Measurements from ENCODE around the gene PIEZO2. TPM values are rescaled to one million over a fixed set of nuclear protein-coding genes. Genes with fewer than 3 reads are reported as not detected.

Gene PIEZO2
- polyA plus RNA-seq, 1 experiment, result 2.8 TPM

DNA sequence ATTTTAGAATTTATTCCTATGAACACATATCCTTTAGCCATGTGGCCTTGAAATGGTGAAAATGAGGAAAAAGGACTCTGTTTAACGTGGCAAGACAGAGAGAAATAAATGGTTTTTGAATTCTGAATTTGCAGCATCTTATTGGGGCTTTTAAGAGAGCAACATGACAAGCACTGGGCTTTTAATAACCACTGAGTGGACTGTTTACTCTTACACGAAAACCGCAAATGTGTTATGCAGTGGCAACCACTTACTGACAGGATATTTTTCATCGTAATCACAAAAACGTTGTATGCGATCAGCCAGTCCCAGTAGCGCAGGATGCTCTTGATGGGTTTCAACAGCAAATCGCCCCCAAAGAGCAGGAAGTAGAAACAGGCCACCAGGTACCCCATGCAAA is 397.0 kb downstream of the PIEZO2 start:
- TF ChIP-seq, protein P1, sequence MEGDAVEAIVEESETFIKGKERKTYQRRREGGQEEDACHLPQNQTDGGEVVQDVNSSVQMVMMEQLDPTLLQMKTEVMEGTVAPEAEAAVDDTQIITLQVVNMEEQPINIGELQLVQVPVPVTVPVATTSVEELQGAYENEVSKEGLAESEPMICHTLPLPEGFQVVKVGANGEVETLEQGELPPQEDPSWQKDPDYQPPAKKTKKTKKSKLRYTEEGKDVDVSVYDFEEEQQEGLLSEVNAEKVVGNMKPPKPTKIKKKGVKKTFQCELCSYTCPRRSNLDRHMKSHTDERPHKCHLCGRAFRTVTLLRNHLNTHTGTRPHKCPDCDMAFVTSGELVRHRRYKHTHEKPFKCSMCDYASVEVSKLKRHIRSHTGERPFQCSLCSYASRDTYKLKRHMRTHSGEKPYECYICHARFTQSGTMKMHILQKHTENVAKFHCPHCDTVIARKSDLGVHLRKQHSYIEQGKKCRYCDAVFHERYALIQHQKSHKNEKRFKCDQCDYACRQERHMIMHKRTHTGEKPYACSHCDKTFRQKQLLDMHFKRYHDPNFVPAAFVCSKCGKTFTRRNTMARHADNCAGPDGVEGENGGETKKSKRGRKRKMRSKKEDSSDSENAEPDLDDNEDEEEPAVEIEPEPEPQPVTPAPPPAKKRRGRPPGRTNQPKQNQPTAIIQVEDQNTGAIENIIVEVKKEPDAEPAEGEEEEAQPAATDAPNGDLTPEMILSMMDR (IDR thresholded peaks at IDR 0.05; ENCODE audit: low read depth, low read length), result no peak
- no peaks in the 10 kb centered on the region for H3K27me3 ChIP-seq (ENCODE audit: control insufficient read depth, insufficient read depth, low read length)
- CTCF ChIA-PET, result no interaction called here
- DNase-seq (ENCODE audit: low read depth, low spot score), result no peak
- H3K27ac ChIP-seq (ENCODE audit: low read depth, low read length), result no peak overlapping the region
- POLR2A ChIA-PET, result no interaction called here
- no peak overlapping the region for H3K4me3 ChIP-seq (ENCODE audit: low read depth, low read length)
- H3K9me3 ChIP-seq (ENCODE audit: control insufficient read depth, insufficient read depth, low read length), result no peaks in the 10 kb centered on the region

DNA sequence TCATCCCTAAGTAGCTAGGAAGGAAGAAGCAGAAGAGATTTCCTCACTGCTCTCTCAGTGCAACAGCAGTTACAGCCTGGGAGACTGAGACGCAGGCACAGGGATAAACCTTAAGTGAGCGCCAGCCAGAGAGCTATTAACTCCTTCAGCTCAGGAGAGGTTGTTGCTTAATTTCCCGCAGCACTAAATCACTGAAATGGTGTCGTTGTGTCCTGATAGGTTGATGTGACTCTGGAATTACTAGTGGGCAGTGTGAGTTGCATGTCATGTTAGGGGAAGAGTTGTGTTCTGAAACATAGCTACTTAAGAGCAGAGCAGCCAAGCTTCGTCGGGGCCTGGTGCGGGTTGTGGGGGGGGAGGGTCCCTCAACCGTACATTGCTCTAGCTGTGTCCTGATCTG is 397.7 kb downstream of the PIEZO2 start:
- Histone ChIP-seq H3K27me3 (ENCODE audit: control insufficient read depth, insufficient read depth, low read length) (no peaks in the 10 kb centered on the region), H3K9me3 (ENCODE audit: control insufficient read depth, insufficient read depth, low read length) (no peaks in the 10 kb centered on the region), H3K27ac (ENCODE audit: low read depth, low read length) (no peak overlapping the region), H3K4me3 (ENCODE audit: low read depth, low read length) (no peak overlapping the region)
- CTCF ChIA-PET, result no interaction called here
- TF ChIP-seq, protein P1 (IDR thresholded peaks at IDR 0.05; ENCODE audit: low read depth, low read length), result no peak
- no peak for DNase-seq (ENCODE audit: low read depth, low spot score)
- POLR2A ChIA-PET, result no interaction called here

DNA sequence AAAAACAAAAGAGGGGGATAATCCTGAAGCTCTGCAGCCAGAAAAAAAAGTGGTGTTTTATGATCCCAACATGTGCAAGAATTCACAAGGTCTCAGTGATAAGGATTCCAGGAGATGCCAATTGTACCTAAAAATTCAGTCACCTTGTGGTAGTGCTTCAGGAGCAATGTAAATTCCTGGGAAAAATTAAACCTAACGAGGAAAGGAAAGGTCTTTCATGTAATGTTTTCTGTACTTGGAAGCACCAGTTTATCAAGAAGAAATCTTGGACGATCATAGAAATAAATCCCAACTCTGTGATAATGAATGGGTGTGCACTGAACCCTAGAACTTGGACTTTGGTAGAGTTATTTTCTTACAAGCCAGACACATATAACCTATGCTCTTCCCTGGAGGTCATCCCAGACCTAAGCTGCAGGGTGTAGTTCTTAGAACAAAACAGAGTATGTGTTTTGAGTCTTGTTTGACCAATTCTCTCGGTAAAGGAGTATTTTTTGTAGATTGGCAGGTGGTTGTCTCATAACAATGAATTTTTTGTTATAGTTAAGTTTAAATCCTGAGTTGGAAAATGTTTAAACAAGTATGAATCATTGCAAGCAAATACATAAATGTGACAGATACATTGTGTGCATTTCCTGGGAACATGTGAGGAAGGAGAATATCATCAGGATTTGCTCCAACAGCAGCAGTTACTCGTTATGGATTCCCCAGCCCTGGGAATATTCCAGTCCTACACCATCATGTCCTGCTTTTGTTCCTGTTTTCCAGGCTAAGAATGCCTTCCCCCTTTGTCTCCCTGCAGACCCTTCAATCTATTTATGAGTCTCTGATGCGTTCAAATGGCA is 399.0 kb downstream of the PIEZO2 start:
- TF ChIP-seq, protein P1 (IDR thresholded peaks at IDR 0.05; ENCODE audit: low read depth, low read length), result no peak
- H3K27ac ChIP-seq (ENCODE audit: low read depth, low read length), result no peak overlapping the region
- DNase-seq (ENCODE audit: low read depth, low spot score), result no peak
- H3K4me3 ChIP-seq (ENCODE audit: low read depth, low read length), result no peak overlapping the region
- no peaks in the 10 kb centered on the region for H3K9me3 ChIP-seq (ENCODE audit: control insufficient read depth, insufficient read depth, low read length)
- POLR2A ChIA-PET, result no interaction called here
- CTCF ChIA-PET, result no interaction called here
- no peaks in the 10 kb centered on the region for H3K27me3 ChIP-seq (ENCODE audit: control insufficient read depth, insufficient read depth, low read length)

DNA sequence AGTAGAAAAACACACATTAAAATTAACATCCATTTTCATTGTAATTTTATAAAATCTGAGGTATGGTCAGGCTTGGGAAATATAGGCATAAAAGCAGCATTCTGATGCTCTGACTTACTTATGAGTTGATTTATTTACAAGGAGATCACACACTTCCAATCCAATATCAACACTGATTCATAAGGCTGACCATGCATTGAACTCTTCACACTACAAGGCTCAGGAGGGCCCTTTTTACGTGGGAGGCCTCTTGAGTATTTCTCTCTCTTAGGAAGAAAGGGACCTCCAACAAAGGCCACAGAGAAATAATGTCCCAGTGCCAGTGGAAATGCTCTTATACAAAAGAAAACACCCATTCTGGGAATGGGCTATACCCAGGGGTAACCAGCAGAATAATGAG is 400.7 kb downstream of the PIEZO2 start:
- no peak for DNase-seq (ENCODE audit: low read depth, low spot score)

DNA sequence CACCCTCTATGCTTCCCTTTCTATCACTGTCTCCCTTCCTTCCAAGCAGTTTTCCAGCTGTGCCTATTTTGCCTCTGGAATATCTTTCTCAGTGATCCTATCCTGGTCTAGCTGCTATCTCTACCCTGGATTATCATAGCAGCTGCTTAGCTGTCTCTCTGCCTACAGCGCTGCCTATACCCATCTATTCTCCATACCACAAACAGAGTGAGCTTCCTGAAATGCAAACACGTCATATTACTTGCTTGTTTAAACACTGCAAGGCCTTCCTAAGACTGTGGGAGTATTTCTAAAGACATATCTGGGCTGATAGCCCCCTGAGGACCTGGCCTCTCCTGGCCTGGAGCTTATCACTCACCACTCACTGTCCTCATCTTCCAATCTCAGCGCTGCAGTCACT is 403.4 kb downstream of the PIEZO2 start:
- TF ChIP-seq, protein P1 (IDR thresholded peaks at IDR 0.05; ENCODE audit: low read depth, low read length), result no peak
- POLR2A ChIA-PET, result no interaction called here
- DNase-seq (ENCODE audit: low read depth, low spot score), result no peak
- no peaks in the 10 kb centered on the region for H3K9me3 ChIP-seq (ENCODE audit: control insufficient read depth, insufficient read depth, low read length)
- H3K27ac ChIP-seq (ENCODE audit: low read depth, low read length), result no peak overlapping the region
- CTCF ChIA-PET, result interaction anchor here (0.9 kb wide), 1 partner anchor 43 kb away, joined by 3 read pairs; no protein-coding TSS in a partner anchor
- H3K27me3 ChIP-seq (ENCODE audit: control insufficient read depth, insufficient read depth, low read length), result no peaks in the 10 kb centered on the region
- H3K4me3 ChIP-seq (ENCODE audit: low read depth, low read length), result no peak overlapping the region

More for the DNA sequence above, 400.7 kb downstream of the PIEZO2 start:
- TF ChIP-seq, protein P1 (IDR thresholded peaks at IDR 0.05; ENCODE audit: low read depth, low read length), result no peak
- POLR2A ChIA-PET, result no interaction called here
- H3K9me3 ChIP-seq (ENCODE audit: control insufficient read depth, insufficient read depth, low read length), result no peaks in the 10 kb centered on the region
- no peak overlapping the region for H3K4me3 ChIP-seq (ENCODE audit: low read depth, low read length)
- H3K27ac ChIP-seq (ENCODE audit: low read depth, low read length), result no peak overlapping the region
- CTCF ChIA-PET, result no interaction called here
- H3K27me3 ChIP-seq (ENCODE audit: control insufficient read depth, insufficient read depth, low read length), result no peaks in the 10 kb centered on the region
